NCI-H446 treated with DMSO at 0.1 percent for 48 hours (cell line): ENCODE results near the gene PIK3CG.
A peak's percentile ranks its signal among the peaks of the same experiment; 100 is the strongest.
"Not testable (repeated sequence)": the region's sequence is repeated elsewhere in the genome, so short reads cannot be mapped to it uniquely, and the experiment has no call there.

Source experiments
- DNase-seq: peaks from one replicate; lab custom pipeline; 2025; lab: John Stamatoyannopoulos, UW

PIK3CG gene

GRCh38 chr7:106938803-106939202 is 73.7 kb downstream of the PIK3CG start:
- DNase-seq, result no peak

- no peak for DNase-seq
Observed at GRCh38 chr7:106944035-106944665, 79.1 kb downstream of the PIK3CG start.

GRCh38 chr7:106947244-106947728 is 82.2 kb downstream of the PIK3CG start:
- DNase-seq, result peak; percentile 38

- no peak for DNase-seq
Observed at GRCh38 chr7:106952001-106952657, 87.0 kb downstream of the PIK3CG start.

- DNase-seq, result no peak
Observed at GRCh38 chr7:106952658-106953231, 87.7 kb downstream of the PIK3CG start.

- no peak for DNase-seq
Observed at GRCh38 chr7:106954840-106955239, 89.8 kb downstream of the PIK3CG start.

- DNase-seq, result not testable (repeated sequence)
Observed at GRCh38 chr7:106955857-106956256, 90.8 kb downstream of the PIK3CG start.
